ENCODE measurements around the gene UBE2J2. TPM values are rescaled to one million over a fixed set of nuclear protein-coding genes. Genes with fewer than 3 reads are reported as not detected.

The UBE2J2 gene
- polyA plus RNA-seq, 1 of the 3 experiments (the other 2 are of a cell fraction): 47.5 TPM

- TF ChIP-seq GATA2 (CRISPR knock-in tag; IDR thresholded peaks at IDR 0.05) (no peak), USF1 (IDR thresholded peaks at IDR 0.05; ENCODE audit: borderline replicate concordance, low read depth) (no peak), POLR2AphosphoS5 (IDR thresholded peaks at IDR 0.05; ENCODE audit: low read depth, low read length) (no peak), EP300 (IDR thresholded peaks at IDR 0.05; ENCODE audit: borderline replicate concordance in 1 of 2, low read depth in 1 of 2, low read length in 1 of 2) (no peak), MXI1 (IDR thresholded peaks at IDR 0.05; ENCODE audit: low read depth, low read length) (no peak), ELF1 (IDR thresholded peaks at IDR 0.05) (no peak), EZH2phosphoT487 (IDR thresholded peaks at IDR 0.05; ENCODE audit: borderline replicate concordance, low read depth) (no peak), RCOR1 (IDR thresholded peaks at IDR 0.05; ENCODE audit: low read length) (no peak), NFIC (IDR thresholded peaks at IDR 0.05; ENCODE audit: borderline replicate concordance) (no peak), MEF2A (IDR thresholded peaks at IDR 0.05; ENCODE audit: borderline replicate concordance, low read depth) (no peak), TAF1 (IDR thresholded peaks at IDR 0.05; ENCODE audit: borderline replicate concordance, low read depth, low read length) (no peak)
- no peaks in the 10 kb centered on the region for H3K9me2 ChIP-seq
- CTCF ChIA-PET: interaction anchor here (1.0 to 3.8 kb wide), 2 partner anchors 25 to 84 kb away, joined by 3 to 16 read pairs; no protein-coding TSS in a partner anchor
- no peak overlapping the region for H3K4me3 ChIP-seq (ENCODE audit: low read depth in 2 of 2, low read length in 1 of 2)
- H3K4me2 ChIP-seq: no peak overlapping the region
- no peaks in the 10 kb centered on the region for H3F3A ChIP-seq (replicated peaks; ENCODE audit: insufficient read depth)
- peak; percentile 51 for DNase-seq
- H3K36me3 ChIP-seq (replicated peaks in 1 of 2; ENCODE audit: control insufficient read depth in 1 of 2, insufficient read depth in 2 of 2, low read length in 1 of 2): no peaks in the 10 kb centered on the region
- no peak overlapping the region for H2AFZ ChIP-seq (ENCODE audit: low read depth)
- no peaks in the 10 kb centered on the region for H3K9me3 ChIP-seq
- H3K27me3 ChIP-seq (ENCODE audit: insufficient read depth): peaks cover 7% of the 10 kb centered on the region; the same call in 1 of the 2 replicates
- H4K20me1 ChIP-seq (ENCODE audit: insufficient read depth): no peaks in the 10 kb centered on the region
- POLR2A ChIA-PET: no interaction called here
- H3K4me1 ChIP-seq (ENCODE audit: control insufficient read depth in 1 of 2, insufficient read depth in 2 of 2, low read depth in 1 of 2, low read length in 1 of 2): peaks cover 3 to 8% of the 10 kb centered on the region in 2 experiments; a peak in 1 of 4 replicates
- no peaks in the 10 kb centered on the region for H3K79me2 ChIP-seq (ENCODE audit: insufficient read depth)
- H3K27ac ChIP-seq (ENCODE audit: low read depth in 2 of 2, low read length in 1 of 2): no peak overlapping the region
- 33% methylated on average over 2 of the region's 31 CpGs for WGBS (ENCODE audit: low lambda C conversion rate)
- H3K9ac ChIP-seq: no peak overlapping the region
Observed at GRCh38 chr1:1205769-1206375, 67.8 kb downstream of the UBE2J2 start.

- ChIA-PET CTCF (interaction anchor here (1.0 to 3.8 kb wide), 2 partner anchors 26 to 83 kb away, joined by 3 to 16 read pairs; no protein-coding TSS in a partner anchor), POLR2A (no interaction called here)
- no peak overlapping the region for H3K4me2 ChIP-seq
- H3K27ac ChIP-seq (ENCODE audit: low read depth in 2 of 2, low read length in 1 of 2): no peak overlapping the region
- DNase-seq: peak; percentile 49
- H3K9ac ChIP-seq: no peak overlapping the region
- 65% methylated on average over 4 of the region's 19 CpGs for WGBS (ENCODE audit: low lambda C conversion rate)
- H3K36me3 ChIP-seq (replicated peaks in 1 of 2; ENCODE audit: control insufficient read depth in 1 of 2, insufficient read depth in 2 of 2, low read length in 1 of 2): no peaks in the 10 kb centered on the region
- no peaks in the 10 kb centered on the region for H3F3A ChIP-seq (replicated peaks; ENCODE audit: insufficient read depth)
- peaks cover 7% of the 10 kb centered on the region; the same call in 1 of the 2 replicates for H3K27me3 ChIP-seq (ENCODE audit: insufficient read depth)
- no peaks in the 10 kb centered on the region for H3K9me2 ChIP-seq
- peaks cover 3 to 8% of the 10 kb centered on the region in 2 experiments; a peak in 1 of 4 replicates for H3K4me1 ChIP-seq (ENCODE audit: control insufficient read depth in 1 of 2, insufficient read depth in 2 of 2, low read depth in 1 of 2, low read length in 1 of 2)
- H4K20me1 ChIP-seq (ENCODE audit: insufficient read depth): no peaks in the 10 kb centered on the region
- no peak overlapping the region for H3K4me3 ChIP-seq (ENCODE audit: low read depth in 2 of 2, low read length in 1 of 2)
- H3K79me2 ChIP-seq (ENCODE audit: insufficient read depth): no peaks in the 10 kb centered on the region
- TF ChIP-seq TEAD4 (IDR thresholded peaks at IDR 0.05; ENCODE audit: borderline replicate concordance, insufficient read depth) (no peak), ZBTB33 (IDR thresholded peaks at IDR 0.05; ENCODE audit: borderline replicate concordance, low read depth) (no peak)
- no peaks in the 10 kb centered on the region for H3K9me3 ChIP-seq
- no peak overlapping the region for H2AFZ ChIP-seq (ENCODE audit: low read depth)
Observed at GRCh38 chr1:1204998-1205768, 68.5 kb downstream of the UBE2J2 start.

Measured in SK-N-SH (cell line).